CD4-positive, CD25-positive, alpha-beta regulatory T cell (primary cell): ENCODE results near the gene CERS2. TPM values are rescaled to one million over a fixed set of nuclear protein-coding genes. Genes with fewer than 3 reads are reported as not detected.

Source experiments
- ATAC-seq, 2 donors: fragments of 150-1000 bp; cut with Tn5 transposase; one replicate each; pipeline ENCODE4 v1.10.0; 2021; ENCODE audit warnings: low read depth in 2 of 2, moderate number of reproducible peaks in 2 of 2, moderate library complexity in 1 of 2
- DNase-seq, 3 donors: peaks; one replicate each; pipeline versions ENCODE4 v3.0.0 to v3.0.0-alpha.2; 2012 to 2022; ENCODE audit warnings: mixed read lengths in 1 of 3
- H3K27ac ChIP-seq: one replicate; pipeline ENCODE4 v1.7.0; 2013; ENCODE audit warnings: mild to moderate bottlenecking, low read length; ENCODE audit not compliant: insufficient read depth, poor library complexity, severe bottlenecking
- H3K27me3 ChIP-seq: one replicate; pipeline ENCODE4 v1.7.0; 2013; ENCODE audit warnings: low read length; ENCODE audit not compliant: control insufficient read depth, insufficient read depth
- H3K36me3 ChIP-seq: one replicate; pipeline ENCODE4 v1.7.0; 2013; ENCODE audit warnings: mild to moderate bottlenecking, low read length, moderate library complexity; ENCODE audit not compliant: control insufficient read depth, insufficient read depth
- H3K4me1 ChIP-seq: 2 replicates; pipeline ENCODE4 v1.7.0; 2013; ENCODE audit warnings: mild to moderate bottlenecking, low read length; ENCODE audit not compliant: insufficient read depth, control insufficient read depth, poor library complexity, severe bottlenecking
- H3K4me3 ChIP-seq: one replicate; pipeline ENCODE4 v1.7.0; 2013; ENCODE audit warnings: low read depth, mild to moderate bottlenecking, low read length, moderate library complexity
- H3K9me3 ChIP-seq, 2 experiments: 1 replicate in 1 of 2; 2 replicates in 1 of 2; pipeline ENCODE4 v1.7.0; 2013; ENCODE audit warnings: low read length in 2 of 2, mild to moderate bottlenecking in 1 of 2, moderate library complexity in 1 of 2; ENCODE audit not compliant: control insufficient read depth in 2 of 2
- H3K27ac Mint-ChIP-seq, 3 donors: one replicate each; pipeline ENCODE4 v1.8.0; 2020 to 2022; ENCODE audit warnings: mild to moderate bottlenecking in 3 of 3, mixed read lengths in 3 of 3, moderate library complexity in 2 of 3
- H3K27me3 Mint-ChIP-seq: one replicate; pipeline ENCODE4 v1.8.0; 2022; ENCODE audit warnings: mild to moderate bottlenecking, mixed read lengths
- H3K36me3 Mint-ChIP-seq: one replicate; pipeline ENCODE4 v1.8.0; 2020; ENCODE audit warnings: mixed read lengths
- H3K4me1 Mint-ChIP-seq, 4 donors: one replicate each; pipeline ENCODE4 v1.8.0; 2020 to 2022; ENCODE audit warnings: mixed read lengths in 4 of 4, mild to moderate bottlenecking in 1 of 4
- H3K4me3 Mint-ChIP-seq, 4 donors: one replicate each; pipeline ENCODE4 v1.8.0; 2020 to 2022; ENCODE audit warnings: mild to moderate bottlenecking in 4 of 4, mixed read lengths in 4 of 4, moderate library complexity in 3 of 4
- H3K9me3 Mint-ChIP-seq, 7 donors: one replicate each; pipeline ENCODE4 v1.8.0; 2020 to 2022; ENCODE audit warnings: mixed read lengths in 7 of 7, mild to moderate bottlenecking in 3 of 7, moderate library complexity in 2 of 7
- polyA plus RNA-seq, 4 donors: library from polyadenylated mRNA; unstranded; fragments of 300-500 nt; fragmentation: Illumina TruSeq; gene quantifications; one replicate each; pipeline ENCODE4 v1.2.3, GENCODE V29; 2021
- total RNA-seq: library from RNA; stranded (reverse); gene quantifications from one replicate; pipeline ENCODE4 v1.2.3, GENCODE V29; 2022

The CERS2 gene
- total and polyA plus RNA-seq, 5 donors from 2014 or later = 99.1 to 201 (median 185) TPM

DNA sequence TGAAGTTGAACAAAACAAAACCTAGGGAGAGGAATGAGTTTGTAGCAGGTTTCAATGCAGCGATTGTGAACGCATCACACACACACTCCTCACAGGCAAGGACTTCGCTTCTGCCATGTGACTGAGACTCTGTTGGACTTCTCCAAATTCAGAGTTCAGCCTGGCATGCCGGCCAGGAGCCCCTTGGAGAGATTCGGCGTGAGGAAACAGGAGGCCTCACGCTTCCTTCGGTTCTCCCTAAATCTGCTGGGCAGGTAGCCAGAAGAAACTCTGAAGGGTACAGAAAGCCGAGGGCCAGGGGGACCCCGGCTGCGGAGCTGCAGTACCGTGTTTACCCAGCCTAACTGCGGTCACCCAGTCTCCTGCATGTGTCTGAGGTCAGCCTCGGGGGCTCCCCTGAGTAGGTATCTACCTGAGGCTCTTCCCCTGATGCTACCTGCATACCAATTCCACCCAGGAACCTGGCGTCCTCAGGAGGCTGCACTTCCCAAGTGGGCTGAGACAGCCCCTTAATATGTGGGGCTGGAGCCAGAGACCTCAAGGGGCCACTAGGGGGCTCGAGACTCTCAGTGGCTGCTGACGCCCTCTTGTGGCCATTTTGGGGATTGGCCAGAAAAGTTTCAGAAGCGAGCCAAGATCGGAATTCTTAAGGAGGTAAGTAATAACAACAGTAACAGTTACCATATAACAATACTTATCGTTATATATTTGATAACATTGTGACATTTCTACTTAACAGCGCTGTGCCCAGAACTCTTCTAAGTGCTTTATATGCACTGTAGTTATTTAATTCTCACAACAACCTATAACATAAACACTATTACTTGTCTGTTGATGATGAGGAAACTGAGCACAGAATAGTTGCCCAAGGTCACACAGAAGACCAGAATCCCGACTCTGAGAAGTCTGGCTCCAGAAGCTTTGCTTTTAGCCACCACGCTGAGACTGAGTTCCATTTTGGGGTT, 4.7 kb upstream of the CERS2 start:
- H3K27me3 ChIP-seq = no peaks in the 10 kb centered on the region
- no peaks in the 10 kb centered on the region for H3K36me3 ChIP-seq
- H3K27ac ChIP-seq = no peak overlapping the region
- peak overlapping the region; percentile 45 to 62 (median 50) for H3K4me3 Mint-ChIP-seq
- H3K36me3 Mint-ChIP-seq = no peaks in the 10 kb centered on the region
- peaks cover 11% of the 10 kb centered on the region for H3K27me3 Mint-ChIP-seq
- H3K4me3 ChIP-seq = peak overlapping the region; percentile 35
- H3K9me3 ChIP-seq = no peaks in the 10 kb centered on the region
- H3K27ac Mint-ChIP-seq = peak overlapping the region; percentile 47 to 76 (median 62)
- H3K4me1 ChIP-seq = peaks cover 35% of the 10 kb centered on the region
- peaks cover 17 to 44% (median 27%) of the 10 kb centered on the region in 4 donors for H3K4me1 Mint-ChIP-seq
- ATAC-seq (peak; percentile 60 to 63), DNase-seq (peak; percentile 81 to 91 (median 87))
- H3K9me3 Mint-ChIP-seq = no peaks in the 10 kb centered on the region

DNA sequence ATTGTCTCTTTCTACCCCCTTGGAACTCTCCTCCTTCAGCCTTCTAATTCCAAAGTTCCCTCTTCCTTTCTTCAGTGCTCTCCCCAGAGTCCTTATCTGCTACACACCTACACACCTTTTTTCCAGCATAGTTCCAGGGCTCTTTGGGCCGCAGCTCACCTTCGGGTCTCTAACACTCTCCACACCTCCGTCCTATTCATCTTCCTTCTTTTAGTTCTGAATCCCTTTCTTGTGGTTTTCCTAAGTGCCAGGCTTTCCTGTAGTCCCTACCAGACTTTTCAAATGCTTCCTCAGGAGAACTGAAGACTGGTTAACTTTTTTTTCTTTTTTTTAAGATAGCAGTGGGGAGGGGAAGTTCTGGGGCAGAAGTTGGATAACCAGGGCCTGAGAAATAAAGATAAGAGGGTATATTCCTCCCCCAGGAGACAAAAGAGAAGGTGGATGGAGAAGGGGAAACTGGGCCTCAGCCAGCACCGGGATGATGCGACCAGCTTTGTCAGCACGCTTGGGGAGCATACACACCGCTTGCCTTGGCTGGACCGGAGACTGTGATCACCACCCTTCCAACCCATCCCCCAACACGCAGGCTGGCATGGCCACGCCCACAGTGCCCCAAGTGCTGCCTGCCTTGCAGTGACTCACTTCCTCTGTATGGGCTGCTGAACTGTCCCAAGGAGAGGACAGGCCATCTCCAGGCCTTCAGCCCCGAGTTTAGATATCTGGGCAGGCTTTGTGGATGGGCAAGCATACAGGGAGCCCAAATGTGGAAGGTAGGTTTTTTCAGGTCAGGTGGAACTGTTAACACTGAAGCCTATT, 2.5 kb upstream of the CERS2 start:
- peak overlapping the region; percentile 95 to 97 (median 97) for H3K27ac Mint-ChIP-seq
- peak overlapping the region; percentile 79 to 94 (median 88) for H3K4me3 Mint-ChIP-seq
- peaks cover 17 to 62% (median 43%) of the 10 kb centered on the region in 4 donors for H3K4me1 Mint-ChIP-seq
- H3K9me3 Mint-ChIP-seq = no peaks in the 10 kb centered on the region
- Histone ChIP-seq H3K4me3 (peak overlapping the region; percentile 55), H3K4me1 (peaks cover 54% of the 10 kb centered on the region), H3K27me3 (no peaks in the 10 kb centered on the region), H3K36me3 (no peaks in the 10 kb centered on the region), H3K27ac (peak overlapping the region; percentile 75), H3K9me3 (no peaks in the 10 kb centered on the region)
- peaks cover 11% of the 10 kb centered on the region for H3K27me3 Mint-ChIP-seq
- DNase-seq (peak; percentile 70 to 93 (median 73)), ATAC-seq (peak; percentile 65 to 66)
- no peaks in the 10 kb centered on the region for H3K36me3 Mint-ChIP-seq

- Histone ChIP-seq H3K36me3 (no peaks in the 10 kb centered on the region), H3K4me3 (peak overlapping the region; percentile 55), H3K4me1 (peaks cover 61% of the 10 kb centered on the region), H3K9me3 (no peaks in the 10 kb centered on the region), H3K27ac (no peak overlapping the region), H3K27me3 (no peaks in the 10 kb centered on the region)
- peaks cover 17 to 68% (median 49%) of the 10 kb centered on the region in 4 donors for H3K4me1 Mint-ChIP-seq
- ATAC-seq (no peak), DNase-seq (no peak)
- H3K27me3 Mint-ChIP-seq = peaks cover 11% of the 10 kb centered on the region
- peak overlapping the region in 2 of 3 donors; percentile 97 for H3K27ac Mint-ChIP-seq
- no peaks in the 10 kb centered on the region for H3K9me3 Mint-ChIP-seq
- no peaks in the 10 kb centered on the region for H3K36me3 Mint-ChIP-seq
- peak overlapping the region; percentile 79 to 94 (median 88) for H3K4me3 Mint-ChIP-seq
Observed at GRCh38 chr1:150976401-150976821, 1.8 kb upstream of the CERS2 start.

GRCh38 chr1:150973836-150974579, 627 bp downstream of the CERS2 start:
- H3K4me3 ChIP-seq = peak overlapping the region; percentile 82
- H3K9me3 ChIP-seq = no peaks in the 10 kb centered on the region
- ATAC-seq = peak; percentile 15 to 23
- H3K9me3 Mint-ChIP-seq = no peaks in the 10 kb centered on the region
- peak overlapping the region; percentile 90 to 96 (median 91) for H3K4me3 Mint-ChIP-seq
- DNase-seq = peak; percentile 26 to 60 (median 27)
- peaks cover under 1% of the 10 kb centered on the region for H3K36me3 ChIP-seq
- no peaks in the 10 kb centered on the region for H3K27me3 ChIP-seq
- peak overlapping the region; percentile 79 for H3K27ac ChIP-seq
- peaks cover 4% of the 10 kb centered on the region for H3K27me3 Mint-ChIP-seq
- H3K36me3 Mint-ChIP-seq = peaks cover under 1% of the 10 kb centered on the region
- H3K4me1 ChIP-seq = peaks cover 65% of the 10 kb centered on the region
- peaks cover 20 to 77% (median 58%) of the 10 kb centered on the region in 4 donors for H3K4me1 Mint-ChIP-seq
- H3K27ac Mint-ChIP-seq = peak overlapping the region; percentile 20 to 88 (median 87)

DNA sequence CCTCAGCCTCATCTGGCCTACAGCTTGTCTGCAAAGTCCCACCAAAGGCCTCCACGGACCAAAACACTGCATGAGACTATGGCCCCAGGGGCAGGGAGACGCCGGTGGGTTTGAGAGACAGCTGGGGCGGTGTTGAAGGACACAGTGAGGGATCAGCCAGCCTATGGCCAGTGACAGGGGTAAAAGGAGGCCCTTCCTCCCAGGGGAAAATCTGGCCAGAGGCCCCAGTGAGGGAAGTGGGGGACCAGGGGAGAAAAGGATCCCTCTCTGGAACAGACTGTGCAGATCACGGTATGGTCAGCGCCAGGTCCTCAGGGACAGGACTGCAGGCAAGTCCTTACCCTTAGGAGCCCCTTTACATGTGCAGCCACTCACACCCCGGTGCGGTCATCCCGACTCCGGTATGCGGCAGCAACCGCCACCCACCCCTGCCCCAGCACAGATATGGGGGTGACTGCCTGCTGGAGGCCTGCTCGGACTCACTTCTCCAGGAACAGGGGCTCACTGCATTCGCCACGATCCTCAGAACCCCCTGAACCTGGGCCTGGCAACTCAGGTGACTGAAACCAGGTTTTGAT, 1.3 kb downstream of the CERS2 start:
- no peaks in the 10 kb centered on the region for H3K9me3 Mint-ChIP-seq
- Histone ChIP-seq H3K36me3 (peaks cover 7% of the 10 kb centered on the region), H3K27ac (peak overlapping the region; percentile 79), H3K9me3 (no peaks in the 10 kb centered on the region), H3K27me3 (no peaks in the 10 kb centered on the region), H3K4me3 (peak overlapping the region; percentile 82), H3K4me1 (peaks cover 61% of the 10 kb centered on the region)
- peaks cover 4% of the 10 kb centered on the region for H3K27me3 Mint-ChIP-seq
- peaks cover 4% of the 10 kb centered on the region for H3K36me3 Mint-ChIP-seq
- DNase-seq (no peak), ATAC-seq (no peak)
- H3K4me3 Mint-ChIP-seq = peak overlapping the region; percentile 90 to 96 (median 91)
- peaks cover 20 to 75% (median 57%) of the 10 kb centered on the region in 4 donors for H3K4me1 Mint-ChIP-seq
- peak overlapping the region; percentile 87 to 92 (median 88) for H3K27ac Mint-ChIP-seq

DNA sequence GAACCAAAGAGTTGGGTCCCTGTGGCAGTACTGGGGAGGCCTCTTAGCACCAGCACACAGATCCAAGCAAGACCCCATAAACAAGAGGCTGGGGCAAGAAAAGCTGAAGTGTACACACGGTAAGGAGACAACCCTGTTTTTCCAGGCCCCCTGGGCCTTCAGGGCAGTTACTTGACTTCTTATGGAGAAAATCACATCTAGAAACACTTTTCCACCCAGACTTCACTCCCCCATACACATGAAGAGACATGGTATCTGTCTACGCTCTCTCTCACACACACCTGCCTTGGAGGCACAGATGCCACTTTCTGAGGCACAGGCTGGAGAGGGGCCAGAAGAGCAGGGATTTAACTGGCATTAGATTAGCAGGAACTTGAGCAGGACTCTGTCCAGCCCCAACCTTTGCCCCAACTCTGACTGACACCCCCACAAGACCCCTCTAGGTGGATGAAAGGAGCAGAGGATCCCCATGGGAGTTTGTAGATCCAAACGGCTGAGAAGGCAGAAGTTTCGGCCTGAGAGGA, 2.2 kb downstream of the CERS2 start:
- H3K4me3 ChIP-seq = peak overlapping the region; percentile 82
- no peaks in the 10 kb centered on the region for H3K27me3 ChIP-seq
- H3K36me3 ChIP-seq = peaks cover 15% of the 10 kb centered on the region
- Mint-ChIP-seq H3K36me3 (peaks cover 12% of the 10 kb centered on the region), H3K4me1 (peaks cover 19 to 71% (median 54%) of the 10 kb centered on the region in 4 donors), H3K9me3 (no peaks in the 10 kb centered on the region), H3K27me3 (peaks cover 2% of the 10 kb centered on the region), H3K27ac (peak overlapping the region; percentile 87 to 92 (median 88)), H3K4me3 (peak overlapping the region; percentile 90 to 96 (median 91))
- H3K27ac ChIP-seq = peak overlapping the region; percentile 79
- ATAC-seq (no peak), DNase-seq (no peak)
- no peaks in the 10 kb centered on the region for H3K9me3 ChIP-seq
- H3K4me1 ChIP-seq = peaks cover 58% of the 10 kb centered on the region
